RWPE1 (cell line): ENCODE measurements around the gene BMP4.
A peak's percentile ranks its signal among the peaks of the same experiment; 100 is the strongest.

ENCODE experiments used
- CTCF ChIA-PET: fragments of 350-600 bp; sonication (Branson Sonifier 250); formaldehyde crosslinking; extraction: SDS; loops from one replicate; lab custom pipeline; 2021; lab: Yijun Ruan, JAX
- POLR2A ChIA-PET: fragments of 400-600 bp; formaldehyde crosslinking; extraction: SDS; loops from one replicate; lab custom pipeline; 2020; ENCODE audit warnings: antibody characterized with exemption; ENCODE audit not compliant: low non-redundant PET; lab: Yijun Ruan, JAX
- DNase-seq: peaks from one replicate; pipeline ENCODE4 v3.0.0; 2012; ENCODE audit warnings: low spot score
- H3K27ac ChIP-seq: fragments of 450-650 bp; 2 replicates; pipeline ENCODE4 v1.5.1; 2017
- CTCF ChIP-seq: fragments of 450-650 bp; conservative IDR thresholded peaks from 2 replicates; pipeline ENCODE4 v1.5.1; 2017; ENCODE audit warnings: low read depth, mild to moderate bottlenecking

The BMP4 gene

GRCh38 chr14:53979747-53980642 is 23.4 kb upstream of the BMP4 start:
- CTCF ChIA-PET, result interaction anchor here (0.7 kb wide), 2 partner anchors 42 to 303 kb away, joined by 3 to 4 read pairs; no protein-coding TSS in a partner anchor
- no peak for DNase-seq
- POLR2A ChIA-PET, result no interaction called here

GRCh38 chr14:53979113-53979681 is 22.6 kb upstream of the BMP4 start:
- no peak for TF ChIP-seq CTCF
- no peak overlapping the region for H3K27ac ChIP-seq
- DNase-seq, result no peak
- CTCF ChIA-PET, result no interaction called here
- POLR2A ChIA-PET, result interaction anchor here (0.5 kb wide), 1 partner anchor 85 kb away, joined by 3 read pairs; no protein-coding TSS in a partner anchor

More at GRCh38 chr14:53979747-53980642, 23.4 kb upstream of the BMP4 start:
- TF ChIP-seq CTCF, result no peak
- H3K27ac ChIP-seq, result peak overlapping the region; percentile 19; the same call in 1 of the 2 replicates

- TF ChIP-seq CTCF, result no peak
- no peak for DNase-seq
- CTCF ChIA-PET, result no interaction called here
- no peak overlapping the region for H3K27ac ChIP-seq
- POLR2A ChIA-PET, result no interaction called here
Measured at GRCh38 chr14:53978194-53978593, 21.6 kb upstream of the BMP4 start.

GRCh38 chr14:53975444-53975843 is 18.8 kb upstream of the BMP4 start:
- no peak for DNase-seq
- H3K27ac ChIP-seq, result no peak overlapping the region
- POLR2A ChIA-PET, result no interaction called here
- TF ChIP-seq CTCF, result no peak
- CTCF ChIA-PET, result no interaction called here

GRCh38 chr14:53971521-53971920 is 14.9 kb upstream of the BMP4 start:
- no peak for TF ChIP-seq CTCF
- DNase-seq, result no peak
- CTCF ChIA-PET, result interaction anchor here (0.6 kb wide), 1 partner anchor 493 kb away, joined by 5 read pairs; no protein-coding TSS in a partner anchor

GRCh38 chr14:53969326-53969725 is 12.7 kb upstream of the BMP4 start:
- no peak overlapping the region for H3K27ac ChIP-seq
- ChIA-PET POLR2A (no interaction called here), CTCF (no interaction called here)
- no peak for DNase-seq
- no peak for TF ChIP-seq CTCF

More at GRCh38 chr14:53971521-53971920, 14.9 kb upstream of the BMP4 start:
- POLR2A ChIA-PET, result no interaction called here
- no peak overlapping the region for H3K27ac ChIP-seq
